HG02588 (cell line): Measurements from ENCODE around the gene TMA7B.

ENCODE experiments used
- ATAC-seq: cut with Tn5 transposase; IDR thresholded peaks from one replicate; pipeline ENCODE4 v1.9.1; 2021; ENCODE audit warnings: mild to moderate bottlenecking, moderate library complexity; ENCODE audit not compliant: unreplicated experiment

The TMA7B gene

DNA sequence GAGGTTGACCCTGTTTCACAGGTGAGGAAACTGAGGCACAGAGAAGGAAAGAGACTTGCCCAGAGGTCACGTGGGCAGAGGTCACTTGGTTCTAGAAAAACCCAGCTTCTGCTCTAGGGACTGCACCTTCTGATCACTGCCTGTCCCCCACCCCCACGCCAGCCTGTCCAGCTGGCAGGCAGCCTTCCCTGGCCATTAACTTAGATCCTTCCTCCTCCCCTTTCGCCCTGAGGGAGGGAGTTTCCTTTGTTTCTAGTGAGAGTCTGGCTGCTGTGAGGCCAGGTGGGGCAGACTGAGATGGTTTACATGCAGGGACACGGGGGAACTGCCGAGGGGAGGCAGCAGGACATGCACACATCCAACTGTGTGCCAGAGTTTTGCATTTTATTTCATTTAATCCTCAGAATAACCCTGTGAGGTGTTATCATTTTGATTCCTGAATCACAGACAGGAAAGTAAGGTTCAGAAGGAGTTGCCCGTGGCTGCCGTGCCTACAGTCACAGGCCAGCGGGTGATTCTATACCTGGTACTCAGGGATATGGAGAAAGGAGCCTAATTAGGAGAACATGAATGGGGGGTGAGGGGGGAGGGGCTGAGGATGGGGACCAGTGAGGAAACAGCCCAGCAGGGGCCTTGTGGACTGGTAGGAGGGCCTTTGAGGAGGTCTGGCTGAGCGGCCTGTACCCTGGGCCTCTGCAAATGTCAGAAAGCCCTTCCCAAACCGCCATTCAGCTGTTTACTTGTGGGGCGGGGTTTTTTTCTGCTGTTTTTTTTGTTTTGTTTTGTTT is 37.9 kb downstream of the TMA7B start:
- ATAC-seq: no peak

DNA sequence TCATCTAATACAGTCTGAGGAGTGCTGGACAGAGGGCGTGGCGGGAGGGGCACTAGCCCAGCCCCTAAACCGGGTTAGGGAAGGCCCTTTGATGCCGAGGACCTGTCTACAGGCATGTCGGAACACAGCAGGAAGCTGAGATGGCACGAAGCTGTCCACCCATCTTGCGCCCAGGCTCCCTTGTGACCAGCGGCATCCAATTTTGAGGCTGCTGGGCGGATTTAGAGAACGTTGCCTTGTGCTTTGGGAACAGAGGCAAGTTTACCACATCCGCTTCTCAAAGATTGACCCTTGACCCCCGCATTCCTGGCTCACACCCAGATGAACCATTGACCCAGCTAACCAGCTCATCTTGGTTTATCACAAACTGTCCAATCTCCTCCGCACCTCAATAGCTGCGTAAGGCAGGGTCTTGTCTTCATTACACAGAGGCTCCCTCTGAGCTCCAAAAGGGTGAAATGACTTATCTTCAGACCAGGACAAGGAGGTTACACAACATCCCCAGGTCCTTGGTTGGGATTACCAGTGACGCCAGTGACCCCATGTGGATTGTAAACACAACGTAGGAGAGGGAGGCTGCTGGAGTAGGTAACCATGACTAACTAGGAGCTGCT is 39.1 kb downstream of the TMA7B start:
- no peak for ATAC-seq

DNA sequence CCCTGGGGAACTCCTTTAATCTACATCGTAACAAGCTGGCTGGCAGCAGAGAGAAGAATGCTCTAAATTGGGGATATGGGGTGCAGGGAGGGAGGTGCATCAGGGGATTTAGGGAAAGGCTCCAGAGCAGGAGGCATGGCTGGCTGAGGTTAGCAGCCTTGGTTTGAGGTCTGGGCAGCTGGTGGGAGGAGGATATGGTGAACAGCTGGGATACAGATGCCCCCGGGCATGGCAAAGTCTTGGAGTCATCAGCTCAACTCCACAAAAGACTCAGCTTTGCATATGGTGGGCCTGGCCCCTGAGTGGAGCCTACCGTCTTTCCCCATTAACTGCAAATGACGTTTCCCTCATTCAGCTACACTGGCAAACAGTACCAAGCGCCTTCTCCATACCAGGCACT is 40.0 kb downstream of the TMA7B start:
- no peak for ATAC-seq

DNA sequence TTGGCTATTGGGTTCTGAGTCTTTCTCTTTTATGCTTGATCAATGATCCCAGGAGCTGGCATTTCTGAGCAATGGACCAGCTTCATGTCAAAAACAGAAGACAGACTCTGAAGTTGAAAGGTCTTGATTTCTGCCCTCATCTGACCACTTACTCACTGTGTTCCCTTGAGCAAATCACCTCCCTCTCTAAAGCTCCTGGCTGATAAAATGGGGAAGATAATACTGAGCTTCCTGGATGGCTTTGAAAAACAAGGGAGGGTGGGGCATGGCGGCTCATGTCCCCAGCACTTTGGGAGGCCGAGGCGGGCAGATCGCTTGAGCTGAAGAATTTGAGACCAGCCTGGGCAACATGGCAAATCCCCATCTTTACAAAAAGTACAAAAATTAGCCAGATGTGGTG is 40.9 kb downstream of the TMA7B start:
- ATAC-seq: no peak

DNA sequence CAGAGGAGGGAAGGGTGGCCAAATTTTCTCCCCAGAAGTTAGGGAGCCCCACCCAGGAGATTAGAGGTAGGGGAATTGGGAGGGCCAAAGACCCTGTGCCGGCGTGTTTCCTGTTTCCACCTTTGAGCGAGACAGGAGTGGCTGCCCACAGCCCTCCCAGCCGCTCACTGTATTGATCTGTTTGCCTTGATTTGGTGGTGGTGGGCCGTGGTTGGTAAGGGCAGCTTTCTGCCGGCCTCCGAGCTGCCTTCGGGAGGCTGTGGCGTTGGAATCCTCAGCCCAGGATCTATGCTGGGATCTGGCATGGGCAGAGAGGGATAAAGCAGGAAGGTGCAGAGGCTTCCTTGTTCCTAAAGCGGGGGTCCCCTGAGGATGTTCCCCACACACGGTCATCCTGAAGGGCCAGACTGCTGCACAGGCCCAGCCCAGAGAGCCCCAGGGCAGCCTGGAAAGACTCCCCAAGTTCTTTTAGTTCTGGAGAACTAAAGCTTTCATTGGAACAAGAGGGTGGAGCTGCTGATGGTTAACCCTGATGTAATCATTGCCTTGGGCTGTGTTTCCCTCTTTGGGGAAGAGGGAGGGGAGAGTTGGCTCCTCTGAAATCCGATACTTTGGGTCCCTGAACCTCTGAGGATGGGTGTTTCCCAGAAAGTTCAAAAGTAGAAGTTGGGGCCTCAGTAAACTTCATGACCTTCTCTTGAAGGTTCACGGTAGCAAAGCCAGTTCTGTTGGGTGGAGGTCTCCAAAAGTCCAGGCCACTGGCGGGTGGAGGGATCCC is 41.8 kb downstream of the TMA7B start:
- ATAC-seq: no peak

DNA sequence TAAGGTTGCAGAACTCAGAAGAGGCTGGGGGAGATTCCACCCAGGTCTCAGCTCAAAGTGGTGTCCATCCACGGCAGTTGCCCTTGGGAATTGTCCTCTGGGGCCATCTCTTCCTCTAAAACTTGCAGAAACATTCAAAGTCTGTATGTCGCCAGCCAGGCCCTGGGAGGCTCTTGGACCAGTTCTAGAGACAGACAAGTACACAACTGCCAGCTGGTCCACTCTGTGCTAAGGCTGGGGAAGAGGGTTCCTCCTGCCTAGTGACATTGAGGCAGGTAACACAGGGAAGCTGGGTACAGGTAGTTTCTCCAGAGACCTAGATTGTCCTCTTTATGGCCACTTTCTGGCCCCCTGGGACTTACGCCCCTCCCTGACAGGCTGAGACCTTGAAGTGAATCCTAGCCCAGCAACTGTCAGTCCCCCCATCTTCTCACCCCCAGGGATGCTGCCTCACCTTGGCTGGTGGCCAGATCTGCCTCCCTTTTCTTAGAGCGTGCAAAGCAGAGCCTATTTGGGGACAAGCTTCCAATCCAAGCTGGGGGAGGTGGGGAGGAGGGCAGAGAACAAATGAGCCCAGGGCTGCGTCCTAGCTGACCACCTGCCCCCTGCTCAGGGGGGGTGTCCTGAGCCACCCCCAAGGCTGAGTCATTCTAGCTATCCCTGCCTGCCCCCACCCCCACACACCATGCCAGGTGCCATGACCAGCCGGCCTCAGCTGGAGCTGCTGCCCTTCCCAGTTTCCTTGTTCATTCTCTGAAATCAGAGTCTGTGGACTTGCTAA is 42.9 kb downstream of the TMA7B start:
- ATAC-seq: no peak

DNA sequence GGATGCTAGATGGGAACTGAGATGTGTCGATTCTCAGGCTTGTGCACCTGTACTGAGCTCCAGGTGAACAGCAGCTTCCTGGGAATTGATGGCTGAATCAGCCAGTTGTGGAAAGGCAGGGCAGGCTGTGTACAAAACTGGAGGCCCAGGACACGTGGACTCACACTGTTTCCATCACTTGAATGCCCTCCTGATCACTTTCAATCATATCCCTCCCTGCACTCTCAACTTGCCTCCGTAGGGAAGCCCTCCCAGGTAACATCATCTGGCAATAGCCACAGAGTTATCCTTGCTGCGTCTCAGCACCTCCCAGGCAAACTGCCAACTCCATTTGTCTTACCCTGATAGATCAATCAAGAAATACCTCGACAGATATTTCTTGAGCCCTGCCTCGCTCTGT is 44.6 kb downstream of the TMA7B start:
- no peak for ATAC-seq

DNA sequence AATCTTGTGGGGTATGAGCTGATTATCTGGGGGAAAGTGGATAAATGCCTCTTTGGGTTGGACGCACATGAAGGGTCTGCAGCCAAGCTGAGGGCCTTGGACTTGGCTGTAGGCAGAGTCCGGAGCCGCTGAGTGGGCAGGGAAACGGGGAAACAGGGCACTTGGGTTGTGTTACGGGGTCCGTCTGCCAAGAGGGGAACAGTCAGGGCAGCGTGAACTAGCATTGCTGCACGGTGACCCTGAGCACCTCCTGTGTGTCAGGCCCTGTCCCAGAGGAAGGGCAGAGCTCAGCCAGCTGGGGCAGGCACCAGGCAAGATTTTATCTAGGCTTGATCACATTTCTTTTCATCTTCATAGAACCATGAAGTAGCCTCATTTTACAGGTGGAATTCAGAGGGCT is 46.4 kb downstream of the TMA7B start:
- ATAC-seq: no peak

DNA sequence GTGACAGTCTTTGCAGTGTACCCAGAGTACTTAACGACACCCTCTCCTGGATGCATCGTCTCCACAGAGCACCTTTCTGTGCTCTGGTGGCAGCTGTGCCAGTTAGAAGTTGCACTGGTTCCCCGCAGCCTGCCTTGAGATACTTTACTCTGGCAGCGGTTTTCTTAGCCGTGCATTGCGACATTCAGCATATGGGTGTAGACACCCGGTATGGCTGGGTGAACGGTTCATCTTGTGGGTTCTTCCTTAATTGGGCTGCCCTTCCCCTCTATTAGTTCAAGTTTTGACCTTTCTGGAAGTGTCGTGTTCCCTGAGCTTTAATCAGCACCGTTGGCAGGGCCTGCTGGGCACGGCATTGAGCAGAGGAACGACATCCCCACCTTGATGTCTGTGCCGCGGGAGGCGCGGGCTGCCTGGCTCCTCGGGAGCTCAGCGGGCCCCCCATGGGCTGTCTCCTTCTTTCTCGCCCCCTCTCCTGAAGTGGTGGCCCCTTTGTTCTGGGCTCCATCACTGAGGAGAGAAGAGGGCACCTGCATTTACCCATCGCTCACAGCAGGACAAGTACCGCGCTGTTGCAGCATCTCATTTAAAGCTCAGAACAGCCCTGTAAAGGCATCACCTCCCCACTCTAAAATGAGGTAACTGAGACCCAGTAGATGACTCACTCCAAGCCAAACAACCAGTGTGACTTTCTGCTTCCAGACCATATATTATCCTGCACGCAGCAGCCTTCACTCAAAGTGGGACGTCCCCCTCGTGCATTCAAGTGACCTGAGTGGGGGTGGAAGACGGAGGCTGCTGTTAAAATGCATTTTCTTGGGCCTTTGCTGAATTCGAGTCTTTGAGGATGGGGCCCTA is 47.9 kb downstream of the TMA7B start:
- no peak for ATAC-seq

DNA sequence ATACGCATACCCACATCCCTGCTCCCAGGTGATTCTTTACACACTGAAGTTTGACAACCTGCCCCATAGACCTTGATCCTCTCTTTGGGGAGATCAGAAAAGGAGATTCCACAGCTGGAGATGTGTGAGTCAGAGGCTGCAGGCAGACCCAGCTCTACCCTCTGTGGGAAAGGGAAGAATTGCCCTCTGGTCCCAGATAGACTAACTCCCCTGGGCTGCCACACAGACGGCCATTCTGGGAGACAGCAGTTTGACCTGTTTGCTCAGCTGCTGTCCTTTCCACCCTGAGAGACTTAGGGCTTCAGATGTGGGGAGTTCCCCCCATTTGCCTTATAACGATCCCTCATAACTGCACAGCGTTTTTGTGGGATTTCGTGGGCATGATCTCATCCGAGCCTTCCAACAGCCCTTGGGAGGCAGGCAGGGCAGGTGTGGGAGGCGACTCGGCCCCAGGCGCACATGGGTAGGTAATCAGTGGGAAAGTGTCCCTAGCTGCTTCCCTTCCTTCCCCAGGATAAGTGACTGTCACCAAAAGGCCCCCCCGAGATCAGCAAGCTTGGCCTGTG is 48.6 kb downstream of the TMA7B start:
- ATAC-seq: no peak

DNA sequence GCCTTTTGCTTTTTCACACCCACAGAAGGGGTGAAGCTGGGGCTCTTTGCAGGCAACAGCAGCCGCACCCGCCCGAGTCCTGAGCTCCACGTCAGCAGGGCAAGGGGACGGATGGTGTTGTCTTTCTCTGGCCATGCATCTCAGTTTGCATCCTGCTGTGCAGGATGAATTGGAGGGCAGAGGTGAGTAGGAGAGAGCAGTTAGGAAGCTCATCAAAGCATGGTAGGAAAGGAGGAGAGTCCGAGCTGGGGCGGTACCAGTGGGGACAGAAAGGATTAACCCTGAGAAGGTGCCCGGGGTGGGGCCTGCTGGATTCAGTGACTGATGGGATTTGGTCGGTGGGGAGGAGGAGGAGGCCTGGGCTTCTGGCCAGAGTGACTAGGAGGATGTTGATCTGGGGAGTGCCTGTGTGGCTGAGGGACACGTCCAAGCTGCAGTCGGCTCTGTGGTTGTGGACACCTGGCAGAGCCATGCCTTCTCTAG is 49.1 kb downstream of the TMA7B start:
- no peak for ATAC-seq

DNA sequence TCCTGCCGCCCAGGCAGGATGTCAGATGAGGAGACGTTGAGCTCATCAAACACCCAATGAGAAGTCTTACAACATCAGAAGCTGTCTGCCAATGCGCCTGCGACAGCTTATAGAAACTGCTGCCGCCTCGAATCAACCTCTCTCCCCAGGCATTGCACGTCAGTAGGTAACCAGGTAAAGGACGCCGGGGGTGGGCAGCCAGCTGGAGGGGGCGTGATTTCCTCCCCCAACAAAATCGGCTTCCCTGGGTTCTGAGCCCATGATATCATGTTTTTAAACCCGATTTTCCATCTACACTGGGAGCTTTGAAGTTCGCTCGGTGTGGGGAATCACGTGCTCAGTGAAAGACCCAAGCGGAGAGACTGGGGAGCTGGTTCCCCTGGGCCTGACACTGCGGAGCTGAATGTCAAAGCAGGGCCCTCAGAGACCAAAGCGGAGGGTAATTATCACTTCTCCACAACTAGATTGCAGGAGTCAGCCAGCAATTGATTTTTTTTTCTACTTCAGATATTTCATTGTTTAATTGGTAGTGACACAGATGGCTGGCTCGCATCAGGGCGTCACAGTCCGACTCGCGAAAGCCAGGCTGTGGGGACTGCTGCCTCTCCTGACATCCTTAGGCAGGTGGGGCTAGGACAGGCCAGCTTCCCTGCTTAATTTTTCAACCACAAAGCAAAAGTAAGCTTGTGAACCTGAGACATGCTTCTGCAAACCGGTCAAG is 49.9 kb downstream of the TMA7B start:
- ATAC-seq: no peak

DNA sequence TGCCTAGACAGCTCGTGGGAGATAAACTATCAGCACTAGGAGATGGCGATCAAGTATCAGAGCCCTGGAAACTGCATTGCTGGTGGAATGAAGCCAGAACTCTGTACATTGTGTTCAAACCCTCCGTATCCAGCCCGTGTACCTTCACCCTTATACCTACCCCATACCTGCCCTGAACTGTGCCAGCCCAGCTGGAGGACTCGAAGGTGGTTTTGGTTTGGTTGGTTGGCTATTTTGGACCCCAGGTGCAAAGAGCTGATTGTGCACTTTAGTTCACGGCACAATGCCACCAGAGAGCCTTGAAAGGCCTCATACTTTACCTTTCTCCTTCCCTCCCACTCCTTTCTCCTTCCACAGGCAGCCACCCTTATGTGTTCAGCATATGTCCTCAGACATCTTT is 50.5 kb downstream of the TMA7B start:
- ATAC-seq: no peak
